GM18870 (cell line): ENCODE results near the gene HOXD12.

Experiments used
- ATAC-seq: cut with Tn5 transposase; IDR thresholded peaks from one replicate; pipeline ENCODE4 v1.9.1; 2021; ENCODE audit warnings: moderate library complexity; ENCODE audit not compliant: unreplicated experiment

The HOXD12 gene

GRCh38 chr2:176099728-176100546, at the start of gene HOXD12:
Gene HOXD12, plus strand, starts transcription at chr2:176099795. Its CDS starts 7 bp downstream, at chr2:176099802.
- no peak for ATAC-seq

- no peak for ATAC-seq
These were observed 43.2 kb upstream of the HOXD12 start for GRCh38 chr2:176056406-176056805.

- no peak for ATAC-seq
These were observed 35.6 kb upstream of the HOXD12 start for GRCh38 chr2:176063958-176064357.

- no peak for ATAC-seq
These were observed 32.7 kb upstream of the HOXD12 start for GRCh38 chr2:176066645-176067588.

- ATAC-seq = no peak
These were observed 31.8 kb upstream of the HOXD12 start for GRCh38 chr2:176067589-176068418.

GRCh38 chr2:176068419-176068832, 31.2 kb upstream of the HOXD12 start:
- no peak for ATAC-seq

- ATAC-seq = no peak
These were observed 28.0 kb upstream of the HOXD12 start for GRCh38 chr2:176071330-176072291.

GRCh38 chr2:176072292-176072669, 27.3 kb upstream of the HOXD12 start:
- ATAC-seq = no peak

- ATAC-seq = no peak
These were observed 26.4 kb upstream of the HOXD12 start for GRCh38 chr2:176072951-176073904.

- ATAC-seq = no peak
These were observed 24.6 kb upstream of the HOXD12 start for GRCh38 chr2:176074919-176075425.

GRCh38 chr2:176075481-176075880, 24.1 kb upstream of the HOXD12 start:
- ATAC-seq = no peak

GRCh38 chr2:176076063-176076462, 23.5 kb upstream of the HOXD12 start:
- ATAC-seq = no peak

GRCh38 chr2:176076796-176077195, 22.8 kb upstream of the HOXD12 start:
- no peak for ATAC-seq

GRCh38 chr2:176078541-176079284, 20.9 kb upstream of the HOXD12 start:
- no peak for ATAC-seq

GRCh38 chr2:176079285-176079830, 20.2 kb upstream of the HOXD12 start:
- ATAC-seq = no peak

GRCh38 chr2:176079831-176080539, 19.6 kb upstream of the HOXD12 start:
- no peak for ATAC-seq
